GM19193 (cell line): ENCODE data around the gene CABP4.

ENCODE experiments used
- POLR2A ChIP-seq: IDR thresholded peaks from 4 replicates; pipeline ENCODE4 v1.6.1; 2011; ENCODE audit not compliant: insufficient read depth, insufficient read length; ENCODE audit errors: extremely low read depth

Gene CABP4

GRCh38 chr11:67455054-67455453 is at the start of gene CABP4:
TSS of gene CABP4 (plus strand) at chr11:67455354. CDS start at chr11:67455424, 70 bp downstream.
- no peak for TF ChIP-seq POLR2A

- no peak for TF ChIP-seq POLR2A
These were observed 49.3 kb upstream of the CABP4 start for GRCh38 chr11:67405688-67406339.

- no peak for TF ChIP-seq POLR2A
These were observed 48.7 kb upstream of the CABP4 start for GRCh38 chr11:67406420-67406968.

GRCh38 chr11:67406969-67407687 is 48.0 kb upstream of the CABP4 start:
- TF ChIP-seq POLR2A, result no peak

- no peak for TF ChIP-seq POLR2A
These were observed 47.4 kb upstream of the CABP4 start for GRCh38 chr11:67407688-67408163.

GRCh38 chr11:67408437-67409200 is 46.5 kb upstream of the CABP4 start:
- no peak for TF ChIP-seq POLR2A

- TF ChIP-seq POLR2A, result peak; percentile 76
These were observed 45.9 kb upstream of the CABP4 start for GRCh38 chr11:67409261-67409666.

- TF ChIP-seq POLR2A, result no peak
These were observed 45.3 kb upstream of the CABP4 start for GRCh38 chr11:67409781-67410368.

- TF ChIP-seq POLR2A, result no peak
These were observed 44.8 kb upstream of the CABP4 start for GRCh38 chr11:67410369-67410831.

GRCh38 chr11:67410984-67411784 is 44.0 kb upstream of the CABP4 start:
- TF ChIP-seq POLR2A, result no peak

GRCh38 chr11:67411785-67412152 is 43.4 kb upstream of the CABP4 start:
- TF ChIP-seq POLR2A, result no peak

- TF ChIP-seq POLR2A, result no peak
These were observed 42.5 kb upstream of the CABP4 start for GRCh38 chr11:67412495-67413179.

- TF ChIP-seq POLR2A, result no peak
These were observed 41.8 kb upstream of the CABP4 start for GRCh38 chr11:67413266-67413849.
